Rectal smooth muscle tissue (tissue), 1 donor: Measurements from ENCODE around the gene ARHGAP26.

Source experiments
- H3K27ac ChIP-seq: one replicate; pipeline ENCODE4 v1.7.0; 2013; ENCODE audit warnings: low read depth, low read length, inconsistent platforms
- H3K27me3 ChIP-seq: one replicate; pipeline ENCODE4 v1.7.0; 2013; ENCODE audit warnings: low read length; ENCODE audit not compliant: control insufficient read depth, insufficient read depth
- H3K36me3 ChIP-seq: one replicate; pipeline ENCODE4 v1.7.0; 2013; ENCODE audit warnings: low read length; ENCODE audit not compliant: control insufficient read depth, insufficient read depth
- H3K4me1 ChIP-seq: one replicate; pipeline ENCODE4 v1.7.0; 2013; ENCODE audit warnings: low read length; ENCODE audit not compliant: control insufficient read depth, insufficient read depth
- H3K4me3 ChIP-seq: one replicate; pipeline ENCODE4 v1.7.0; 2013; ENCODE audit warnings: low read length
- H3K9ac ChIP-seq: one replicate; pipeline ENCODE4 v1.7.0; 2013; ENCODE audit warnings: low read length

ARHGAP26 gene

DNA sequence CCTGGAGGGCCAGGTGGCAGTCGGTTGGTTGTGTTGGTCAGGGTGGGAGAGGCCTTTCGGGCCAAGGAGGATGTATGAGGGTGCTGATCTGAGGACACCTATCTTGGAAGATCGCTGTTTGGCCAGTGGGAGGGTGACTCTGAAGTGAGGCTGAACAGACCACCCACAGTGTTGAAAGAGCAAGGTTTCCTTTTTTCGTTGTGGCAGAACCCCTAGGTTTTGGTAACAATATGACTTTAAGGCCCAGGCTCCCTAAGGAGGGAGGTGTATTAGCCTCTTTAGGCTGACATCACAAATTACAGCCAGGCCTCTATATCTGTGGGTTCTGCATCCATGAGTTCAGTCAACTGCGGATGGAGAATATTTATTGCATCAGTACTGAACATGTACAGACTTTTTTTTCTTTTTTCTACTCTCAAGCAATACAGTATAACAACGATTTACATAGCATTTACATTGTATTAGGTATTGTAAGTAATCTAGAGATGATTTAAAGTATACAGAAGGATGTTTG, 86.1 kb downstream of the ARHGAP26 start:
- H3K36me3 ChIP-seq: no peaks in the 10 kb centered on the region
- peaks cover 7% of the 10 kb centered on the region for H3K4me1 ChIP-seq
- no peaks in the 10 kb centered on the region for H3K27me3 ChIP-seq
- no peak overlapping the region for H3K9ac ChIP-seq
- no peak overlapping the region for H3K27ac ChIP-seq
- H3K4me3 ChIP-seq: no peak overlapping the region

DNA sequence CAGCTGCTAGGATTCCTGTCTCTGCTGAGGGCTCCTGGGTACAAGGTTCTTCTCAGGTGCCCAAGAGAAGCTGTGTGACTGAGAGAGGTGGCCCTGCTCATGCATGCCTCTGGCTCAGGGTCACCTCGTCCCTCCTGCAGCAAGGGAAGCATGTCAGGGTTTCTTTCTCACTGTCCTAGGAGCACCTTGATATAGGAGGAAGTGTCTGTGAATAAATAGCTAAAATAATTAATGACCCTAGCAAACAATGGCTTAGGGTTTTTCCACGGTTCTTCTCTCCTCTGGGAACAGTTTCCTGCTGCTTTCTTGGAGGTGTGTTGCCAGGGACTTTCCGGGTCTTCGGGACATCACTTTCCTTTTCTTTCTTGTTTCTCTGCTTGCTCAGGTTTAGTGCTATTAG, 87.2 kb downstream of the ARHGAP26 start:
- Histone ChIP-seq H3K4me1 (peaks cover 7% of the 10 kb centered on the region), H3K27me3 (no peaks in the 10 kb centered on the region), H3K9ac (no peak overlapping the region), H3K4me3 (no peak overlapping the region), H3K27ac (no peak overlapping the region), H3K36me3 (no peaks in the 10 kb centered on the region)

DNA sequence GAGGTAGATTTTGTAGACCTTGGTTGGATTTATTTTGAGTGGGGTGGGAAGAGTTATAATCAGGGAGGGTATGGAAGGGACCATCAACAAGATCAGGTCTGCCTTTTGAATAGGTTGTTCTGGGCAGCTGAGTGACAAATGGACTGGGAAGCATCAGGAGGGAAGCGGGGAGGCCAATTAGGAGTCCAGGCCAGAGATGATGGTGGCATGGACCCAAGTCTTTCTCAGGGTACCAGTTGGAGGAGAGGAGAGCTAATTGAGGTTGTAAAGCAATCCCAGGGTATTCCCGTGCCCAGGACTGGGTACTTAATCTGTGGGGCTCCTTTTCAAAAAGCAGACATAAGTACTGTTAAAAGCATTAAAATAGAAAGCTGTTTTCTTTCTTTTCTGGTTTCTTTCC, 88.9 kb downstream of the ARHGAP26 start:
- H3K27ac ChIP-seq: no peak overlapping the region
- peaks cover 7% of the 10 kb centered on the region for H3K4me1 ChIP-seq

DNA sequence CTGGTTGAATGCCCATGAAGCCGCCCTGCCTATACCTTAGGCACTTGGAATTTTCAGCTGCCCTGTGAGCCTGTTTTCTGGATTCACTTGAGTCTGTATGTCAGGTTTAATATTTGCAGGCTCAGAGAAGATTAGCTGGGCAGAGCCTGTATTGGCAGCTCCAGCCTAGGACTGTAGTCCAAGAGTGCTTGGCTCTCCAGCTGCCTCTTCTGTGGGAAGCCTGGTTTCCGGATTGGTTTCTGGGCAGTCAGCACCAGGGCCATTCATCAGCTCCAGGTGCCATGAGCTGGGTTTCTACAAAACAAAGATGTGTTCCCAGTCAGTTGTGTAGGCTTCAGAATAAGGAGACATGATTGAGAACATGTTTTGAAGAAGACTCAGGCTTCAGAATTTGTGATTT, 90.1 kb downstream of the ARHGAP26 start:
- no peaks in the 10 kb centered on the region for H3K27me3 ChIP-seq
- H3K9ac ChIP-seq: no peak overlapping the region
- H3K27ac ChIP-seq: no peak overlapping the region
- H3K36me3 ChIP-seq: no peaks in the 10 kb centered on the region
- H3K4me3 ChIP-seq: no peak overlapping the region
- peaks cover 7% of the 10 kb centered on the region for H3K4me1 ChIP-seq

More for the DNA sequence above, 88.9 kb downstream of the ARHGAP26 start:
- Histone ChIP-seq H3K4me3 (no peak overlapping the region), H3K9ac (no peak overlapping the region), H3K36me3 (no peaks in the 10 kb centered on the region), H3K27me3 (no peaks in the 10 kb centered on the region)

DNA sequence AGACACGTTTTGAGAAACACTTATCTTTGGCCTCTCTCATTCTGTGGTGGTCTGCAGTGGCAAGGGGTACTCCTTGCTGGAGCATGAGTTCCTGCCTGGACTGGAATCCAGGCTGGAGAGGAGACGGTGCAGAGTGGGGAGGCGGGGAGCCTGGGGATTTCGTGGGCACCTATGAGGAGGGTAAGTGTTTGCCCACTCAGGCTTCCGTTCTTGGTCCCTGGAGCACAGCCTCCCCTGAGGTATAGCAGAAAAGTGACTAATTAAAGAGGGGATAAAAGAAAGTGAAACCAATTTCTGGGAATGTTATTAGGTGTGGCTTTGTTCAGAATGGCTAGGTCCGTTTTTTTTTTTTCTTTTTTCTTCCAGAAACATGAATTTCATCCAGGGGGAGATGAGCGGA, 90.8 kb downstream of the ARHGAP26 start:
- Histone ChIP-seq H3K4me3 (no peak overlapping the region), H3K27ac (no peak overlapping the region), H3K36me3 (no peaks in the 10 kb centered on the region), H3K27me3 (no peaks in the 10 kb centered on the region), H3K4me1 (peaks cover 7% of the 10 kb centered on the region), H3K9ac (no peak overlapping the region)

DNA sequence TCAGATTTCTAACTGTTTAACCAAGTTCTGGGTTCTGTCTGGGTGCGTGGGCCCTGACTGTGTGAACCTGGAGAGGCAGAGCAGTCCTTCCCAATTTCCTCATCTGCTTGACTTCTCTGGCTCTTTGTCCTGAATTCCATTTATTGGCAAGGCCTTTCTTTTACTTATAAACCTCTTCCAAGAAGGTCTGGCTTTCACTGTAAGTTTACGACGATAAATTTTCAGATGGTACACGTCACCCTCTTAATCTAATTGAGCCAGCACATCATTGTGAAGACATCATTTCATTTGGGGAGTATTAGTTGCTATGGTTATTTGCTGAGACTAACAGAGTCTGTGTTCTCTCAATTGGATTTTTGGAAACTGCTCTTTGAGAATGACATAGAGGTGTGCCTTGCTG, 92.4 kb downstream of the ARHGAP26 start:
- no peak overlapping the region for H3K9ac ChIP-seq
- H3K27ac ChIP-seq: peak overlapping the region; percentile 59
- no peaks in the 10 kb centered on the region for H3K36me3 ChIP-seq
- no peak overlapping the region for H3K4me3 ChIP-seq
- no peaks in the 10 kb centered on the region for H3K27me3 ChIP-seq
- H3K4me1 ChIP-seq: peaks cover 3% of the 10 kb centered on the region

DNA sequence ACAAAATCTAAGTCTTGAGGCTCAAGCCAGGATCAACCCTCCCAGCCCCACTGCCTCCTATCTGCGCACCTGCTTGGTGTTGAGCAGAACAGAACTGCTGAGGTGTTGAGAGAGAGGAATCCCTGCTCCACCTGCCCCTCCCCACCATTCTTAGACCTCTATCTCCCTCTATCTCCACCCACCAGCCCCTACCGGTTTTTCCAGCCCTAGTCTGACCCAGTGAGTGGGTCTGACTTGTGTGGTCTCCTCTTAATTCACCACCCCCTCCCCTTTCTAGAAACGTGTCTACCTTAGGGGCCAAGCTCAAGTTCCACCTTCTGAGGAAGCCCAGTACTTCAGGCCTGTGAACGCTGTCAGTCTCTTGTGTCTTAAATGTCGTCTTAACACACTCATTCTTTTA, 93.7 kb downstream of the ARHGAP26 start:
- peaks cover 2% of the 10 kb centered on the region for H3K4me1 ChIP-seq
- no peak overlapping the region for H3K9ac ChIP-seq
- no peak overlapping the region for H3K27ac ChIP-seq
- H3K27me3 ChIP-seq: no peaks in the 10 kb centered on the region
- no peaks in the 10 kb centered on the region for H3K36me3 ChIP-seq
- no peak overlapping the region for H3K4me3 ChIP-seq

DNA sequence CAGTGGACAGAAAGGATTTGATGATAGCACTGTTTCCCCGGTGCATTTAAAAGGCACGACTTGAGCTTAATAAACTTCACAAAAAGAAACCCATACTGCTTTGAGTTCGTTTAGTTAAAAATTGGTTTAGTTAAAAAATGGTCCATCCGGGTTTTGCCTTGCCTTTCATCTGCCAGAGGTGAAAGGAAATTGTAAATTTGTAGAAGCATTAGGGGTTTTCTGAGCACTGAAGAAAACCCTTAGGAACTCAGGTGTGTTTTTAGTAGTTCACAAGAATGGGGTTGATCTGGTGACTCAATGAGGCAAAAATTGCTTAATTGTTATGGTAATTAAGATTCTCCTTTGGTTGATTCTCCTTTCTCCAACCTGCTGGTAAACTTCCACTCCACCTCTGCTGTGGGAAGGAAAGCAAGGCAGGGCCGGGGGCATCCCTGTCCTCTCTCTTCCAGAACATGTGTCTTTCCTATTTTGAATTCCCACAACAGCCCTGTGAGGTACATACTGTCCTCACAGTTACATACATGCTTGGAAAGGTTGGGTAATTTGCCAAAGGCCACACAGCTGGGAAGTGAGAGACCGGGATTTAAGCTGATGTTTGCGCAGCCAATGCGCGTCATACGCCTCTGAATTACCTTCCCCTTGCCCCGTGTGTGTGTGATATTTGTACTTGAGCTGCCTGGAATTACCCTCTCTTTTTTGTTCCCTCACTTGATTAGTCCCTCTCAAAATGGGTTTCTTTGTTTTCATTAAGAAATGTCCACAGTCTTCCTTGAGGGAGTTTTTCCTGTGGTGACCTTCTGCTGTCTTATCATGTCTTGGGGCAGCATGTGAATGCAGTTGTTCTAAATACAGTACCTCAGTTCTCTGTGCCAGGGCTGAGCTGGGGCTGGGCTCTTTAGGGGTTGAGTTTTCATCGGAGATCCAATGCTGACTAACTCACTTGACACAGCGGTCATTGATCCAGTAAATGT, 94.4 kb downstream of the ARHGAP26 start:
- Histone ChIP-seq H3K27me3 (no peaks in the 10 kb centered on the region), H3K4me1 (peaks cover 4% of the 10 kb centered on the region), H3K4me3 (no peak overlapping the region), H3K27ac (no peak overlapping the region), H3K36me3 (no peaks in the 10 kb centered on the region), H3K9ac (no peak overlapping the region)

DNA sequence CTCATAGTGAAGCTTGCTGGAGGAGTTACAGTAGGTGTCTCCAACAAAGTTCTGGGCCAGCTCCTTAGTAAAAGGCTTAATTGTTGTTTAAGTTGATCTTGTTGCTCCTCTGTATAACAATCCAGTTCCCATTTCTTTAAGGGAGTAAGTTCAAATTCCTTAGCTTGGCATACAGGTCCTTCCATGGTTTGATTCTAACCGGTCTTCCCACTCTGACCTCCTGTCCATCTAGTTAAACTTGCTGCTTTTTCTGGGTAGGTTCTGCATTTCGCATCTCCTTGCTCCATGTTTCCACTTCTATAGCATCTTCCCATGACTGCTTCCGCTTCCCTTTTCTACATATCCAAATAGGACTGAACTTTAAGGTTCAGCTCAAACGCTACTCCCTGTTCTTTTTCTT, 95.5 kb downstream of the ARHGAP26 start:
- Histone ChIP-seq H3K27ac (no peak overlapping the region), H3K27me3 (no peaks in the 10 kb centered on the region), H3K36me3 (no peaks in the 10 kb centered on the region), H3K4me3 (no peak overlapping the region), H3K9ac (no peak overlapping the region), H3K4me1 (peaks cover 13% of the 10 kb centered on the region)

DNA sequence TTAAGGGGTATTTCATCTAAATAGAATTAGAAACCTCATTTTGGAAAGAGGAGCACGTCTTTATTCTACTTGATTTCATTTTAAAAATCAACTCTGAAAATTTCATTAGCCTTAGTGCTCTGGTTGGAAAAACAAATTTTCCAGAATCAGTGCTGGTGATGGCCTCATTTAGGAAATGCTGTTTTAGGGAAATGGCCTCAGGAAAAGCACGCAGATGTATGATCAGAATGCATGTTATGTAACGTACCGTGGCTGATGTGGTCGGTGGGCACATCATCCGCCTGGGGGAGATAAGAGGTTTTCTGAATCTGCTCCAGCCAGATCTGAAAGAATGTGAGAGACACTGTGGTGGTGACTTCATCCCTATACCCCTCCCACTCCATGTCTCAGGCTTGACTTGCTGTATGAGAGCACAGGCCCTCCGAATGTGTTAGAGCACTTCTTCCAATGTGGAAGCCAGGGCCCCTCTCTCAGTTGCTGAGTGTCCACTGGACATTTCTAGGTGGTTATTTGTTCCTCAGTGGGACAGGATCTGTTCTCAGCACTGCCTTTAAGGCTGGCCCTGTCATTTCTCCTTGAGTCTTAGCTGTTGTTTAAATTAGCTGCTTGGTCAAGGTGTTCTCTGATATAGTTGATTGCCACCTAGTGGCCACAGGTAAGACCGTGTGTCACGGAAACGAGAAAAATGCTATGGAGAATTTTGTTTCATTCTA, 96.5 kb downstream of the ARHGAP26 start:
- Histone ChIP-seq H3K36me3 (no peaks in the 10 kb centered on the region), H3K27ac (no peak overlapping the region), H3K4me1 (peaks cover 13% of the 10 kb centered on the region), H3K27me3 (no peaks in the 10 kb centered on the region), H3K9ac (no peak overlapping the region), H3K4me3 (no peak overlapping the region)

DNA sequence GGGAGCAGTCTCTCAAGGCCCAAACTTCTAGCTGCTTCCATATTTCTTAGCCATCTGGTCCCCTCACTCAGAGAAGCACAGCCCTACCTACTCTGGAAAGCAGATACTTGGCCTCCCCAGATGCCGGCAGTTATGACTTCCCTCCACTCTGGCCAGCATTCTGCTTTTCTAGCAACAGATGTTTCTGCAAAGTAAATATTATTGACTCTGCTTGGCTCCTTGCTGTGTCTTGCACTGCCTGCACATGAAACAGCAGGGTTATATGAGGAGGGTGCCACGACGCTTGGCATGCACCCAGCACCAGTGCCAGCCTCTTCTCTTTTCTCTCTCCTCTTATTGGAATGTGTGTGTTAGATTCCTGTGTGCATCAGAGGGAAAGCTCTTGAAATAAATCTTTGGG, 99.7 kb downstream of the ARHGAP26 start:
- no peak overlapping the region for H3K27ac ChIP-seq
- peaks cover 15% of the 10 kb centered on the region for H3K4me1 ChIP-seq
- H3K9ac ChIP-seq: no peak overlapping the region
- H3K4me3 ChIP-seq: no peak overlapping the region
- H3K27me3 ChIP-seq: no peaks in the 10 kb centered on the region
- no peaks in the 10 kb centered on the region for H3K36me3 ChIP-seq

DNA sequence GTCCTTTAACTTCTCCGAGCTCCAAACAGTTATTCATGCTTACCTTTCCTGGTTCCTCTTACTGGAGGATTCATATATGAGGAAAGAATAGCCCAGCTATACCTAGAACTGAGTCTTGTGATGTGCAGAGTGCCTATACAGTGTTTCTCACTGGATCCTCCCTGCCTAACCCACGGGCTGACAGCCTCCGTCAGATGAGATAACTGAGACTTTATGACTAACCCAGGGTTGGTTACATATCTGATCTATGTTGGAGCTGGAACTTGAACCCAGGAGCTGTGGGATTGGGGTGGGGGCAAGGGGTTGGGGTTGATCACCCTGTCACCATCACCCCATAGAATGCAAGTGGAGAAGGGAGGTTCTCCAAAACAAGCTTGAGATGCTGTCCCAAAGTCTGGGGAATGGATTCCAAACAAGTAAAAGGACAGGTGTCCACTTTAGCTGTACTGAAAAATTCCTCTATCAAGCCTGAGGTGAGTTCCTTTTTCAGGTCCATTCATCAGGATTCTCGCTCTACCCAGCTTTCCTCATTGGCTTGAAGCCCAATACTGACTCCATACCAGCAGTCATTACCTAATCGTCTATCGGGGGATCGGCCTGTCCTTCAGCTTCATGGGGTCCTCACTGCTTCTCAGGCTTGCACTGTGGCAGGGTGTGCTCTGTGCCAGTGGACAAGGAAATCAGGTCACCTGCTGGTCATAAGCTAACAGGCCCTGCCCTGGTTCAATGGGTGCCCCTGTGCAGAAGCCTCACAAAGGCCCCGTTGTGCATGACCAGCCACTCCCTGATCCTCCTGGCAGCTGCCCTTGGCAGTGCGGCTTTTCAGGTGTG, 100.6 kb downstream of the ARHGAP26 start:
- Histone ChIP-seq H3K4me1 (peaks cover 15% of the 10 kb centered on the region), H3K4me3 (no peak overlapping the region), H3K27ac (no peak overlapping the region), H3K36me3 (no peaks in the 10 kb centered on the region), H3K9ac (no peak overlapping the region), H3K27me3 (no peaks in the 10 kb centered on the region)
